Prostate gland (tissue), 2 donors: ENCODE data around the gene INTS1. TPM values are rescaled to one million over a fixed set of nuclear protein-coding genes. Genes with fewer than 3 reads are reported as not detected.

Experiments
- DNase-seq: peaks from one replicate; pipeline ENCODE4 v3.0.0-alpha.2; 2019; ENCODE audit warnings: low spot score
- H3K27ac ChIP-seq, 2 donors: fragments of 200-600 bp; sonication (generic); 2 replicates each; pipeline ENCODE4 v1.5.1; 2017 to 2019
- H3K27me3 ChIP-seq: fragments of 200-600 bp; sonication (generic); replicated peaks from 2 replicates; pipeline ENCODE4 v1.5.1; 2019; ENCODE audit not compliant: insufficient read depth
- H3K36me3 ChIP-seq, 2 donors: fragments of 200-600 bp; sonication (generic); 1 replicate in 1 of 2; 2 replicates in 1 of 2; pipeline versions ENCODE4 v1.5.1 to v1.8.1; 2017 to 2019
- H3K4me1 ChIP-seq: fragments of 200-600 bp; sonication (generic); replicated peaks from 2 replicates; pipeline ENCODE4 v1.5.1; 2019
- H3K4me3 ChIP-seq, 2 donors: fragments of 200-600 bp; sonication (generic); 2 replicates each; pipeline ENCODE4 v1.5.1; 2017 to 2019
- H3K9me3 ChIP-seq: fragments of 200-600 bp; sonication (generic); 2 replicates; pipeline ENCODE4 v1.5.1; 2017
- CTCF ChIP-seq, 4 experiments: fragments of 200-600 bp in 2 of 4; fragments of 450-650 bp in 2 of 4; sonication (generic) in 2 of 4; IDR thresholded peaks; 1 replicate in 3 of 4; 2 replicates in 1 of 4; pipeline ENCODE4 v1.5.1; 2016 to 2019; ENCODE audit warnings: antibody characterized with exemption in 4 of 4, mild to moderate bottlenecking in 2 of 4, moderate library complexity in 2 of 4
- POLR2A ChIP-seq: fragments of 450-650 bp; IDR thresholded peaks from one replicate; pipeline ENCODE4 v1.6.1; 2016; ENCODE audit warnings: antibody characterized with exemption, mild to moderate bottlenecking
- POLR2AphosphoS5 ChIP-seq: sonication (generic); formaldehyde crosslinking; IDR thresholded peaks from one replicate; pipeline ENCODE4 v1.6.1; 2017; ENCODE audit warnings: antibody characterized with exemption
- WGBS: methylation state at CpG from one replicate; pipeline ENCODE4 v1.1.5; 2018; 5-methylcytosine and 5-hydroxymethylcytosine counted together
- intact Hi-C: fragments of 100-400 bp; cut with DNase I; formaldehyde crosslinking; loops from one replicate; pipeline ENCODE4 v1.14.2; 2022
- total RNA-seq, 2 donors: library from RNA; depleted of rRNA; stranded (reverse); fragments of >200 nt; gene quantifications; one replicate each; pipeline ENCODE4 v1.1.0, GENCODE V29; 2016

INTS1 gene
- total RNA-seq, 2 donors from 2014 or later, result 64.9 to 146 TPM

GRCh38 chr7:1536455-1536742 is 32.2 kb upstream of the INTS1 start:
- intact Hi-C loops, result loop anchor here (5.0 kb wide), 2 partner anchors 74 to 1096 kb away; partner anchors contain the start of gene TTYH3
- no peak for TF ChIP-seq POLR2AphosphoS5
- TF ChIP-seq CTCF (IDR thresholded peaks at IDR 0.05), result no peak
- TF ChIP-seq POLR2A, result no peak
- 59% methylated on average over 7 of the region's 7 CpGs for WGBS

GRCh38 chr7:1535701-1536454 is 31.7 kb upstream of the INTS1 start:
- WGBS, result 88% methylated on average over 42 of the region's 42 CpGs
- H3K27ac ChIP-seq, result peak overlapping the region; percentile 91 to 97
- DNase-seq, result no peak
- intact Hi-C loops, result loop anchor here (5.0 kb wide), 2 partner anchors 74 to 1096 kb away; partner anchors contain the start of gene TTYH3
- H3K4me3 ChIP-seq, result no peak overlapping the region
- H3K36me3 ChIP-seq, result peaks cover 4 to 12% of the 10 kb centered on the region in 2 donors
- no peak for TF ChIP-seq POLR2A
- TF ChIP-seq POLR2AphosphoS5, result no peak
- TF ChIP-seq CTCF (IDR thresholded peaks at IDR 0.05), result no peak
- no peaks in the 10 kb centered on the region for H3K27me3 ChIP-seq
- H3K9me3 ChIP-seq, result no peaks in the 10 kb centered on the region
- H3K4me1 ChIP-seq, result peaks cover 33% of the 10 kb centered on the region

More at GRCh38 chr7:1536455-1536742, 32.2 kb upstream of the INTS1 start:
- Histone ChIP-seq H3K9me3 (no peaks in the 10 kb centered on the region), H3K4me1 (peaks cover 33% of the 10 kb centered on the region), H3K27ac (peak overlapping the region; percentile 91 to 97), H3K27me3 (no peaks in the 10 kb centered on the region), H3K4me3 (peak overlapping the region in 1 of 2 donors; percentile 41), H3K36me3 (peaks cover 4 to 17% of the 10 kb centered on the region in 2 donors)
- DNase-seq, result no peak

- Histone ChIP-seq H3K9me3 (no peaks in the 10 kb centered on the region), H3K36me3 (peaks cover 2 to 4% of the 10 kb centered on the region in 2 donors), H3K27ac (peak overlapping the region in 1 of 2 donors; percentile 97), H3K27me3 (no peaks in the 10 kb centered on the region), H3K4me1 (peaks cover 33% of the 10 kb centered on the region), H3K4me3 (no peak overlapping the region)
- DNase-seq, result no peak
- intact Hi-C loops, result loop anchor here (5.0 kb wide), 2 partner anchors 73 to 1097 kb away; partner anchors contain the start of gene TTYH3
- TF ChIP-seq POLR2A, result no peak
- TF ChIP-seq POLR2AphosphoS5, result no peak
- TF ChIP-seq CTCF (IDR thresholded peaks at IDR 0.05), result no peak
- WGBS, result 67% methylated on average over 6 of the region's 6 CpGs
Measured at GRCh38 chr7:1535100-1535458, 30.9 kb upstream of the INTS1 start.

GRCh38 chr7:1534330-1535099 is 30.3 kb upstream of the INTS1 start:
- H3K27me3 ChIP-seq, result no peaks in the 10 kb centered on the region
- WGBS, result 85% methylated on average over 30 of the region's 30 CpGs
- no peaks in the 10 kb centered on the region for H3K36me3 ChIP-seq
- TF ChIP-seq POLR2AphosphoS5 (no peak), CTCF (IDR thresholded peaks at IDR 0.05) (no peak), POLR2A (no peak)
- no peak overlapping the region for H3K4me3 ChIP-seq
- peak overlapping the region; percentile 99 for H3K27ac ChIP-seq
- no peak for DNase-seq
- no peaks in the 10 kb centered on the region for H3K9me3 ChIP-seq
- intact Hi-C loops, result loop anchor here (5.0 kb wide), 2 partner anchors 72 to 1098 kb away; partner anchors contain the start of gene TTYH3
- H3K4me1 ChIP-seq, result peaks cover 33% of the 10 kb centered on the region
